Measurements from ENCODE around the gene CCR5.

The CCR5 gene

GRCh38 chr3:46393011-46393410 lies 22.3 kb downstream of the CCR5 start:
- Histone ChIP-seq H4K20me1 (ENCODE audit: insufficient read depth, low read length) (no peaks in the 10 kb centered on the region), H3K4me3 (ENCODE audit: low read depth, low read length, poor library complexity, severe bottlenecking) (no peak overlapping the region), H2AFZ (ENCODE audit: low read length) (no peak overlapping the region), H3K4me1 (ENCODE audit: insufficient read depth, low read length, severe bottlenecking) (no peaks in the 10 kb centered on the region), H3K79me2 (ENCODE audit: insufficient read depth, low read length) (no peaks in the 10 kb centered on the region), H3K36me3 (ENCODE audit: insufficient read depth, low read length) (no peaks in the 10 kb centered on the region), H3K27me3 (ENCODE audit: insufficient read depth, low read length) (0 out of 2 replicates have a peak, but pooled peaks cover 4% of the 10 kb centered on the region), H3K9me3 (ENCODE audit: low read length) (no peaks in the 10 kb centered on the region), H3K27ac (ENCODE audit: low read depth, low read length, poor library complexity, severe bottlenecking) (no peak overlapping the region), H3K9me2 (ENCODE audit: low read depth, low read length) (no peaks in the 10 kb centered on the region), H3K9ac (ENCODE audit: low read length) (no peak overlapping the region), H3F3A (ENCODE audit: insufficient read depth, low read length) (no peaks in the 10 kb centered on the region), H3K4me2 (ENCODE audit: low read length) (no peak overlapping the region)
- TF ChIP-seq EZH2 (IDR thresholded peaks at IDR 0.05; ENCODE audit: borderline replicate concordance, low read length) = no peak
- no peak for TF ChIP-seq CTCF (IDR thresholded peaks at IDR 0.05; ENCODE audit: low read length)

DNA sequence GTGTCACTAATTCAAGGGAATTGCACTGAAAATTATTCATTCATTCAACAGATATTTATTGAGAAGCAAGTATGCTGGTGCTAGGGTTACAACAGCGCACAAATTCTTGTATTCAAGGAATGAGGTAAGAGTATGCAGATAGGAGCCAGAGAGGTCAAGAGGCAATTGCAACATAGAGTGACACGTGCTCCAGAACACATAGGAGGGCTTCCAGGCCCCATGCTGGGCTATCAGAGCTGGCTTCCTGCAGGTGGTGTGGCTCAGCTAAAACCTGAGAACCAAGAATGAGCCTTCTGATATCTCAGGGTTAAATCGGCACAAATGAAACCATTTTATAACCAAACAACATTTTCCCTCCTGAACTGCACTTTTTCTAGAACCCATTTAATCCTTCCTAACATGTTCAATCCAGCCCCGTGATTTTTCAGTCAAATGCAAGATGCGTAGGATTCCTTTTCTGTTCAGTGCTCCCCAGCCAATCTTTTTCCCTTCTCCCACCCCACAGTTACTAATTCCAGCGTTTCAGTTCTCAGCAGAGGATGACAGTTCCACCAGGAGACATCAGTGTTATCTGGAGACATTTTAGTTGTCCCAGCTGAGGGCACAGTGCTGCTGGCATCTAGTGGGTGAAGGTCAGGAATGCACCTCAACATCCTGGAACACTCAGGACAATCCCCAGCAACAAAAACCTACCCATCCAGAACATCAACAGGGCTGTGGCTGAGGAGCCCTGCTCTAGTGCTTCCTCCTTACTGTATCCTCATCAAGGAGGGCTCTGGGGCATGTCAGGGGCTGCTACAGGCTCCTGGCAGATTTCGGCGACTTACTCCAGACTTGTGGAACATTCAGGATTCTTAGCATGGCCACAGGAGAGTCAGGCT lies 23.0 kb downstream of the CCR5 start:
- H2AFZ ChIP-seq (ENCODE audit: low read length) = no peak overlapping the region
- no peaks in the 10 kb centered on the region for H3F3A ChIP-seq (ENCODE audit: insufficient read depth, low read length)
- no peaks in the 10 kb centered on the region for H3K9me2 ChIP-seq (ENCODE audit: low read depth, low read length)
- TF ChIP-seq EZH2 (IDR thresholded peaks at IDR 0.05; ENCODE audit: borderline replicate concordance, low read length) = no peak
- no peak for TF ChIP-seq CTCF (IDR thresholded peaks at IDR 0.05; ENCODE audit: low read length)
- no peaks in the 10 kb centered on the region for H4K20me1 ChIP-seq (ENCODE audit: insufficient read depth, low read length)
- H3K9ac ChIP-seq (ENCODE audit: low read length) = no peak overlapping the region
- no peaks in the 10 kb centered on the region for H3K9me3 ChIP-seq (ENCODE audit: low read length)
- H3K27ac ChIP-seq (ENCODE audit: low read depth, low read length, poor library complexity, severe bottlenecking) = no peak overlapping the region
- no peaks in the 10 kb centered on the region for H3K36me3 ChIP-seq (ENCODE audit: insufficient read depth, low read length)
- no peak overlapping the region for H3K4me3 ChIP-seq (ENCODE audit: low read depth, low read length, poor library complexity, severe bottlenecking)
- H3K79me2 ChIP-seq (ENCODE audit: insufficient read depth, low read length) = no peaks in the 10 kb centered on the region
- no peaks in the 10 kb centered on the region for H3K4me1 ChIP-seq (ENCODE audit: insufficient read depth, low read length, severe bottlenecking)
- no peak overlapping the region for H3K4me2 ChIP-seq (ENCODE audit: low read length)
- H3K27me3 ChIP-seq (ENCODE audit: insufficient read depth, low read length) = 0 out of 2 replicates have a peak, but pooled peaks cover 4% of the 10 kb centered on the region

DNA sequence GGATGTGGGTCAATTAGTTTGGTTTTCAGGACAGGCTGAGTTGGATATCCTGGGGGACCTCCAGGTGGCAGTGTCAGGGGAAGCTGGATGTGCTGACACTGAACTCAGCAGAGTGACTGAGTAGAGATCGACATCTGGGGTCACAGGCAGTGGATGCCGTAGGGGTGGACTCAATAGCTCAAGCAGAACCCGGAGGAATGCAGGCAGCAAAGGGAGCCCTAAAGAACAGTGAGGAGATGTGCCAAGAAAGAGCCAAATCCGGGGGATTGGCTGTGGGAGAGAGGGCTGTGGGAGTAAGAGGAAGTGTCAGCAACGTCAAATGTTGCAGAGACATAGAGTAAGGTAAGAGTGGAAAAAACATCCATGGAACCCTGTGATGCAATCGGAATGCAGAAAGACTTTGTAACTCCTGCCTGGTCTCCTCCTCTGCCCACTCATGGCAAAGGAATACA lies 24.5 kb downstream of the CCR5 start:
- no peak overlapping the region for H2AFZ ChIP-seq (ENCODE audit: low read length)
- no peak overlapping the region for H3K9ac ChIP-seq (ENCODE audit: low read length)
- H4K20me1 ChIP-seq (ENCODE audit: insufficient read depth, low read length) = no peaks in the 10 kb centered on the region
- TF ChIP-seq EZH2 (IDR thresholded peaks at IDR 0.05; ENCODE audit: borderline replicate concordance, low read length) (no peak), CTCF (IDR thresholded peaks at IDR 0.05; ENCODE audit: low read length) (no peak)
- no peaks in the 10 kb centered on the region for H3K36me3 ChIP-seq (ENCODE audit: insufficient read depth, low read length)
- H3K4me3 ChIP-seq (ENCODE audit: low read depth, low read length, poor library complexity, severe bottlenecking) = no peak overlapping the region
- no peaks in the 10 kb centered on the region for H3K9me3 ChIP-seq (ENCODE audit: low read length)
- 0 out of 2 replicates have a peak, but pooled peaks cover 4% of the 10 kb centered on the region for H3K27me3 ChIP-seq (ENCODE audit: insufficient read depth, low read length)
- no peak overlapping the region for H3K27ac ChIP-seq (ENCODE audit: low read depth, low read length, poor library complexity, severe bottlenecking)
- H3F3A ChIP-seq (ENCODE audit: insufficient read depth, low read length) = no peaks in the 10 kb centered on the region
- no peak overlapping the region for H3K4me2 ChIP-seq (ENCODE audit: low read length)
- H3K4me1 ChIP-seq (ENCODE audit: insufficient read depth, low read length, severe bottlenecking) = no peaks in the 10 kb centered on the region
- no peaks in the 10 kb centered on the region for H3K9me2 ChIP-seq (ENCODE audit: low read depth, low read length)
- no peaks in the 10 kb centered on the region for H3K79me2 ChIP-seq (ENCODE audit: insufficient read depth, low read length)
